CD14-positive monocyte (primary cell): Measurements from ENCODE around the gene POU2AF3. TPM values are rescaled to one million over a fixed set of nuclear protein-coding genes. Genes with fewer than 3 reads are reported as not detected.

Experiments
- DNase-seq, 3 donors: peaks; one replicate each; pipeline ENCODE4 v3.0.0-alpha.2; 2011 to 2022
- H2AFZ ChIP-seq: 2 replicates; pipeline ENCODE4 v1.6.0; 2012; ENCODE audit warnings: mild to moderate bottlenecking, low read depth, low read length, inconsistent platforms; ENCODE audit not compliant: insufficient read depth, poor library complexity, severe bottlenecking
- H3K27ac ChIP-seq, 2 donors: 1 replicate in 1 of 2; 2 replicates in 1 of 2; pipeline ENCODE4 v1.5.1; 2012 to 2013; ENCODE audit warnings: low read length in 2 of 2, control low read depth in 1 of 2, inconsistent platforms in 1 of 2, low read depth in 1 of 2, mild to moderate bottlenecking in 1 of 2
- H3K27me3 ChIP-seq, 2 donors: one replicate each; pipeline versions ENCODE4 v1.6.0 to v1.6.1; 2011 to 2013; ENCODE audit warnings: low read length in 2 of 2; ENCODE audit not compliant: control insufficient read depth in 2 of 2, insufficient read depth in 2 of 2
- H3K36me3 ChIP-seq, 2 donors: replicated peaks in 1 of 2; 1 replicate in 1 of 2; 2 replicates in 1 of 2; pipeline versions ENCODE4 v1.5.1 to v1.6.1; 2012 to 2013; ENCODE audit warnings: low read length in 2 of 2, control low read depth in 1 of 2, inconsistent platforms in 1 of 2, mild to moderate bottlenecking in 1 of 2; ENCODE audit not compliant: insufficient read depth in 2 of 2, control insufficient read depth in 1 of 2
- H3K4me1 ChIP-seq, 2 donors: 1 replicate in 1 of 2; 2 replicates in 1 of 2; pipeline versions ENCODE4 v1.5.1 to v1.6.1; 2012 to 2013; ENCODE audit warnings: low read length in 2 of 2, control low read depth in 1 of 2, inconsistent platforms in 1 of 2, mild to moderate bottlenecking in 1 of 2, moderate library complexity in 1 of 2; ENCODE audit not compliant: insufficient read depth in 2 of 2, control insufficient read depth in 1 of 2
- H3K4me2 ChIP-seq: replicated peaks from 2 replicates; pipeline ENCODE3; 2012; ENCODE audit warnings: low read length, moderate library complexity, mild to moderate bottlenecking; ENCODE audit not compliant: poor library complexity, severe bottlenecking; ENCODE audit errors: extremely low read depth
- H3K4me3 ChIP-seq, 3 experiments: fragments of 200-600 bp in 1 of 3; sonication (generic) in 1 of 3; replicated peaks in 1 of 3; 1 replicate in 2 of 3; 2 replicates in 1 of 3; pipeline ENCODE4 v1.5.1; 2011 to 2013; ENCODE audit warnings: low read length in 3 of 3, mild to moderate bottlenecking in 3 of 3, control low read depth in 2 of 3, low read depth in 2 of 3, inconsistent platforms in 1 of 3, moderate library complexity in 1 of 3
- H3K79me2 ChIP-seq: 2 replicates; pipeline ENCODE4 v1.6.0; 2012; ENCODE audit warnings: mild to moderate bottlenecking, control low read depth, inconsistent platforms, low read length, moderate library complexity; ENCODE audit not compliant: insufficient read depth
- H3K9ac ChIP-seq: 2 replicates; pipeline ENCODE4 v1.6.0; 2017; ENCODE audit warnings: low read length, mild to moderate bottlenecking; ENCODE audit not compliant: insufficient read depth, poor library complexity, severe bottlenecking
- H3K9me3 ChIP-seq, 2 donors: replicated peaks in 1 of 2; 1 replicate in 1 of 2; 2 replicates in 1 of 2; pipeline versions ENCODE4 v1.5.1 to v1.6.1; 2012 to 2013; ENCODE audit warnings: low read length in 2 of 2, control low read depth in 1 of 2; ENCODE audit not compliant: control insufficient read depth in 1 of 2, insufficient read depth in 1 of 2
- H4K20me1 ChIP-seq: 2 replicates; pipeline ENCODE4 v1.6.0; 2012; ENCODE audit warnings: mild to moderate bottlenecking, low read length, control low read depth, moderate library complexity; ENCODE audit not compliant: insufficient read depth
- H3K27ac Mint-ChIP-seq, 7 donors: one replicate each; pipeline ENCODE4 v1.8.0; 2020; ENCODE audit warnings: mild to moderate bottlenecking in 7 of 7, mixed read lengths in 7 of 7, moderate library complexity in 6 of 7, inconsistent platforms in 2 of 7
- H3K27me3 Mint-ChIP-seq, 3 donors: one replicate each; pipeline ENCODE4 v1.8.0; 2021 to 2022; ENCODE audit warnings: low read depth in 3 of 3, mild to moderate bottlenecking in 3 of 3, mixed read lengths in 3 of 3, moderate library complexity in 3 of 3, inconsistent platforms in 1 of 3
- H3K36me3 Mint-ChIP-seq, 2 donors: one replicate each; pipeline ENCODE4 v1.8.0; 2020; ENCODE audit warnings: mixed read lengths in 2 of 2, inconsistent platforms in 1 of 2, mild to moderate bottlenecking in 1 of 2
- H3K4me1 Mint-ChIP-seq: one replicate; pipeline ENCODE4 v1.8.0; 2020; ENCODE audit warnings: mild to moderate bottlenecking, mixed read lengths
- H3K4me3 Mint-ChIP-seq, 2 donors: one replicate each; pipeline ENCODE4 v1.8.0; 2020; ENCODE audit warnings: mild to moderate bottlenecking in 2 of 2, mixed read lengths in 2 of 2, moderate library complexity in 1 of 2
- H3K9me3 Mint-ChIP-seq, 7 donors: one replicate each; pipeline ENCODE4 v1.8.0; 2020 to 2022; ENCODE audit warnings: mixed read lengths in 7 of 7, mild to moderate bottlenecking in 6 of 7, moderate library complexity in 6 of 7, inconsistent platforms in 2 of 7
- WGBS: methylation state at CpG from one replicate; pipeline ENCODE4 v1.1.5; 2013; ENCODE audit warnings: missing lambda C conversion rate; ENCODE audit not compliant: insufficient coverage; 5-methylcytosine and 5-hydroxymethylcytosine counted together
- intact Hi-C, 2 donors: fragments of 100-400 bp; cut with micrococcal nuclease; formaldehyde crosslinking; loops; one replicate each; pipeline versions ENCODE4 v1.15.0 to v1.15.1; 2023
- polyA plus RNA-seq, 3 donors: library from polyadenylated mRNA; depleted of rRNA in 1 of 3; unstranded in 2 of 3; stranded (reverse) in 1 of 3; fragments of 300-500 nt in 2 of 3; fragments of >200 nt in 1 of 3; fragmentation: Illumina TruSeq in 2 of 3; gene quantifications; 1 replicate in 2 of 3; 2 replicates in 1 of 3; pipeline ENCODE4 v1.2.3, GENCODE V29; 2012 to 2021
- TF ChIP-seq, protein P1 (sequence below): fragments of 200-600 bp; IDR thresholded peaks from one replicate; pipeline ENCODE4 v1.8.0; 2022; ENCODE audit warnings: antibody characterized with exemption, mild to moderate bottlenecking

POU2AF3 gene
- polyA plus RNA-seq, 3 donors = not detected

DNA sequence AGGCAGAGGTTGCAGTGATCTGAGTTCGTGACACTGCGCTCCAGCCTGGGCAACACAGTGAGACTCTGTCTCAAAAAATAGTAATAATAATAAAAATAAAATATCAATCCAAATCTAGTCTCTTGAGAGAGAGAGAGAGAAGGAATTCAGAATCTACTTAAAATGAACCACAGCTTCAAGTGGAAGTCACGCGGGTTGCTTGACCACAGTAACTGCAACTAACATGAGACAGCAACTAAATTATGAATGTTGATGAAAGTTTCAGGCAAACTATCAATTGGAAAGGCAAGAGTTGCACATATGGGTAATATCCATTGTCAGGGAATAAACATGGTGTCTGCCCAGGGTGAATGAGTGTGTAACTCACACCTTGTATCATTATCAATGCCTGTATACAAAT, 40.3 kb upstream of the POU2AF3 start:
- no peaks in the 10 kb centered on the region for H3K36me3 ChIP-seq
- TF ChIP-seq, protein P1, sequence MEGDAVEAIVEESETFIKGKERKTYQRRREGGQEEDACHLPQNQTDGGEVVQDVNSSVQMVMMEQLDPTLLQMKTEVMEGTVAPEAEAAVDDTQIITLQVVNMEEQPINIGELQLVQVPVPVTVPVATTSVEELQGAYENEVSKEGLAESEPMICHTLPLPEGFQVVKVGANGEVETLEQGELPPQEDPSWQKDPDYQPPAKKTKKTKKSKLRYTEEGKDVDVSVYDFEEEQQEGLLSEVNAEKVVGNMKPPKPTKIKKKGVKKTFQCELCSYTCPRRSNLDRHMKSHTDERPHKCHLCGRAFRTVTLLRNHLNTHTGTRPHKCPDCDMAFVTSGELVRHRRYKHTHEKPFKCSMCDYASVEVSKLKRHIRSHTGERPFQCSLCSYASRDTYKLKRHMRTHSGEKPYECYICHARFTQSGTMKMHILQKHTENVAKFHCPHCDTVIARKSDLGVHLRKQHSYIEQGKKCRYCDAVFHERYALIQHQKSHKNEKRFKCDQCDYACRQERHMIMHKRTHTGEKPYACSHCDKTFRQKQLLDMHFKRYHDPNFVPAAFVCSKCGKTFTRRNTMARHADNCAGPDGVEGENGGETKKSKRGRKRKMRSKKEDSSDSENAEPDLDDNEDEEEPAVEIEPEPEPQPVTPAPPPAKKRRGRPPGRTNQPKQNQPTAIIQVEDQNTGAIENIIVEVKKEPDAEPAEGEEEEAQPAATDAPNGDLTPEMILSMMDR = no peak
- WGBS = no CpG with 5 or more reads among the region's 4 CpGs
- no peak overlapping the region for H3K4me3 Mint-ChIP-seq
- no peaks in the 10 kb centered on the region for H3K9me3 ChIP-seq
- no peaks in the 10 kb centered on the region for H3K27me3 Mint-ChIP-seq
- H2AFZ ChIP-seq = no peak overlapping the region
- H3K36me3 Mint-ChIP-seq = no peaks in the 10 kb centered on the region
- no peak overlapping the region for H3K9ac ChIP-seq
- H3K9me3 Mint-ChIP-seq = peaks cover 0 to 2% (median 0%) of the 10 kb centered on the region in 7 donors
- H3K27ac ChIP-seq = no peak overlapping the region
- no peak overlapping the region for H3K27ac Mint-ChIP-seq
- H3K4me1 Mint-ChIP-seq = no peaks in the 10 kb centered on the region
- H3K4me3 ChIP-seq = no peak overlapping the region
- no peaks in the 10 kb centered on the region for H3K27me3 ChIP-seq
- intact Hi-C loops = no loop called here
- H3K4me2 ChIP-seq = no peak overlapping the region
- no peaks in the 10 kb centered on the region for H4K20me1 ChIP-seq
- no peak for DNase-seq
- H3K79me2 ChIP-seq = no peaks in the 10 kb centered on the region
- no peaks in the 10 kb centered on the region for H3K4me1 ChIP-seq

DNA sequence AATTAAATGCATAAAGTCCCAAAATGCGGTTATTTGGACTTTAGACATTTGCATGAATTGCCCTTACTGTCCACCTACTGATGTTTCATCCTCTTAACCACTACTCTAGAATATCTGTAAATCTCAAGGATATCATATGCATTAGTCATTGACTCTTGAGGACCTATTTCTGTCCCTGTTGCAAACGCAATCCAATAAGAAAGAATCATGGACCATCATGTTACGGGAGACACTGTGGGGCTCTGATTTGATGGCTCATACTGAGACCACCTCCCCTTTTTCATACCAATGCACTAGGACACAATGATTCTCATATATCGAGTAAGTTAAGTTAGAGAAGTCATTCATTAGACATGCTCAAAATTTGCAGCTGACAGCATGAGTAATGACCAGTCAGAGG, 38.5 kb upstream of the POU2AF3 start:
- 100% methylated on average over 2 of the region's 4 CpGs for WGBS
- intact Hi-C loops = no loop called here
- Mint-ChIP-seq H3K27me3 (no peaks in the 10 kb centered on the region), H3K4me1 (peaks cover 4% of the 10 kb centered on the region), H3K36me3 (no peaks in the 10 kb centered on the region), H3K9me3 (peaks cover 0 to 2% (median 0%) of the 10 kb centered on the region in 7 donors), H3K4me3 (no peak overlapping the region), H3K27ac (no peak overlapping the region)
- Histone ChIP-seq H3K36me3 (no peaks in the 10 kb centered on the region), H3K9ac (no peak overlapping the region), H3K27me3 (no peaks in the 10 kb centered on the region), H3K9me3 (no peaks in the 10 kb centered on the region), H4K20me1 (no peaks in the 10 kb centered on the region), H3K27ac (no peak overlapping the region), H3K4me3 (no peak overlapping the region), H3K79me2 (no peaks in the 10 kb centered on the region), H3K4me2 (no peak overlapping the region), H2AFZ (no peak overlapping the region), H3K4me1 (no peaks in the 10 kb centered on the region)
- DNase-seq = no peak
- TF ChIP-seq, protein P1 = no peak
